Activated naive CD8-positive, alpha-beta T cell treated with anti-CD3 and anti-CD28 coated beads, Interleukin-2, amount 10 ng/mL, durations not matched to agents 7 days and 5 days (primary cell): ENCODE measurements around the gene IGIP. TPM values are rescaled to one million over a fixed set of nuclear protein-coding genes. Genes with fewer than 3 reads are reported as not detected.

Source experiments
- ATAC-seq: fragments of 150-1000 bp; cut with Tn5 transposase; one replicate; pipeline ENCODE4 v1.10.0; 2021; ENCODE audit warnings: low read depth, moderate library complexity
- POLR2A ChIA-PET: fragments of 350-600 bp; sonication (Branson Sonifier 250); formaldehyde crosslinking; loops from one replicate; lab custom pipeline; 2021; ENCODE audit warnings: antibody characterized with exemption; lab: Charles Lee
- DNase-seq: peaks from one replicate; pipeline ENCODE4 v3.0.0; 2021
- H3K27ac Mint-ChIP-seq: one replicate; pipeline ENCODE4 v1.8.0; 2022; ENCODE audit warnings: mild to moderate bottlenecking, mixed read lengths
- H3K27me3 Mint-ChIP-seq: one replicate; pipeline ENCODE4 v1.8.0; 2022; ENCODE audit warnings: mild to moderate bottlenecking, moderate library complexity, mixed read lengths
- H3K36me3 Mint-ChIP-seq: one replicate; pipeline ENCODE4 v1.8.0; 2021; ENCODE audit warnings: mild to moderate bottlenecking, mixed read lengths
- H3K4me1 Mint-ChIP-seq: one replicate; pipeline ENCODE4 v1.8.0; 2021; ENCODE audit warnings: mixed read lengths
- H3K4me3 Mint-ChIP-seq: one replicate; pipeline ENCODE4 v1.8.0; 2022; ENCODE audit warnings: mild to moderate bottlenecking, moderate library complexity, mixed read lengths
- H3K9me3 Mint-ChIP-seq: one replicate; pipeline ENCODE4 v1.8.0; 2021; ENCODE audit warnings: mixed read lengths
- total RNA-seq, 2 experiments: library from RNA; stranded (reverse); gene quantifications; one replicate each; pipeline ENCODE4 v1.2.3, GENCODE V29; 2021

The IGIP gene
- total RNA-seq, 2 experiments from 2014 or later = 6.9 to 7.3 TPM

DNA sequence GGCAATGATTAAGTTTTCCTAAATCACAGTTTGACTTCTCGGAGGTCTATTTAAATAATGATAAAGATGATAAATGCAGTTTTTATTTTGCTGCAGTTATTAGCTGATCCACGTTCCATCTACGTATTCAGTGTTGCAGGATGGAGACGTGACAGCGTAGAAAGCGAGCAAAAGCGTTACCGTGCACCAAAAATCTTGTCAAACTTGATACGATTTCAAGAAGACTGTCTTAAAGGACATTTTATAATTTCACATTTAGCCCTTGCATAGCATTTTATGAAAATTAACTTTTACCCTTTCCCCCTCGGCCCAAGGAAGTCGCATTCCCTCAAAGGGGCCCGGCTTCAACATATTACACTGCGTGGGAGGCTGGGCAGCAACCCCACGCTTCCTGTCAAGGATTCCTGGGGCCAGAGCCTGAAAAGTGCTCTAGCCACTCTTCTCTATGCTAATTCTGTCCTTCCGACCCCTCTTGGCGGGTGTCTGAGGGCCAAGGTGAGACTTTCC, 18.9 kb upstream of the IGIP start:
- POLR2A ChIA-PET = interaction anchor here (0.7 to 2.2 kb wide), 8 partner anchors 10 to 294 kb away, joined by 3 to 13 read pairs (median 6); no protein-coding TSS in a partner anchor
- H3K9me3 Mint-ChIP-seq = no peaks in the 10 kb centered on the region
- no peak for ATAC-seq
- H3K4me3 Mint-ChIP-seq = peak overlapping the region; percentile 100
- peaks cover 29% of the 10 kb centered on the region for H3K4me1 Mint-ChIP-seq
- H3K36me3 Mint-ChIP-seq = peaks cover 2% of the 10 kb centered on the region
- H3K27me3 Mint-ChIP-seq = peaks cover 31% of the 10 kb centered on the region
- peak overlapping the region; percentile 99 for H3K27ac Mint-ChIP-seq
- DNase-seq = no peak

DNA sequence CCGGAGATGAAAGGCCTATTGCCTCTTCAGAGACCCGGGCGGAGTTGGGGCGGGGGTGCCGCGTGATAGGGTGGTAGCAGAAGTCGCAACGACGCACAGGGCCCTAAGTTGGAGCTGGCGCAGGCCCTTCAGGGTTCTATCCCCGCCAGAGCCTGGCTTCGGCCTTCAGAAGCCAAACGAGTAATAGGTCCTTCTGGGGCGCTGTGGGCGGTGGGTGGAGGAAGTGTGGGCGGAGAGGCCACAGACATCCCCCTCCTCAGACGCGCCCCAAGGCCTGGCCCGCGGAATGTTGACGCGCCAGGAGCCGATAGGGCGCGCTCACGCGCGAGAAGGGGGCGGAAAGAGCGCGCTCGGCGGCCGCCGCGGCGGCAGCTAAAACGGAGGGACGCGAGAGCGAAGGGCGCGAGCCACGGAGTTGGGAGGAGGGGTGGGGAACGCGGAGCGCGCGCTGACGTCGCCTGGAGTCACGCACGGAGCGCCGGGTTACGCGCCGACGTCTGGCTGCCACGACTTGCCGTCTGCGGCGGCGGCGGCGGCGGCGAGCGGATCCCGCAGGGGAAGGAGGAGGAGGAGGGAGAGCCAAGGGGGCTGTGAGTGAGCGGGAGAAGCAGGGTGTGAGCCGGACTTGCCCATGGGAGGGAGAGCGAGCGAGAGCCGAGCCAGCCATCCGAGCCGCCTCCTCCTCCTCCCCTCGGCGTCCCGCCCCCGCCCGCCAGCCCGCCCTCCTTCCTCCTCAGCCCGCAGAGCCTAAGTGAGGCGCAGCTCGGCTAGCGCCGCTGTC, 18.2 kb upstream of the IGIP start:
- peak overlapping the region; percentile 100 for H3K4me3 Mint-ChIP-seq
- peaks cover 2% of the 10 kb centered on the region for H3K36me3 Mint-ChIP-seq
- H3K27me3 Mint-ChIP-seq = peaks cover 35% of the 10 kb centered on the region
- no peaks in the 10 kb centered on the region for H3K9me3 Mint-ChIP-seq
- DNase-seq (peak; percentile 95), ATAC-seq (peak; percentile 86)
- H3K27ac Mint-ChIP-seq = peak overlapping the region; percentile 99
- H3K4me1 Mint-ChIP-seq = peaks cover 34% of the 10 kb centered on the region
- POLR2A ChIA-PET = interaction anchor here (0.7 to 2.2 kb wide), 10 partner anchors 10 to 440 kb away, joined by 3 to 13 read pairs (median 6); partner anchors contain the start of gene EIF4EBP3

DNA sequence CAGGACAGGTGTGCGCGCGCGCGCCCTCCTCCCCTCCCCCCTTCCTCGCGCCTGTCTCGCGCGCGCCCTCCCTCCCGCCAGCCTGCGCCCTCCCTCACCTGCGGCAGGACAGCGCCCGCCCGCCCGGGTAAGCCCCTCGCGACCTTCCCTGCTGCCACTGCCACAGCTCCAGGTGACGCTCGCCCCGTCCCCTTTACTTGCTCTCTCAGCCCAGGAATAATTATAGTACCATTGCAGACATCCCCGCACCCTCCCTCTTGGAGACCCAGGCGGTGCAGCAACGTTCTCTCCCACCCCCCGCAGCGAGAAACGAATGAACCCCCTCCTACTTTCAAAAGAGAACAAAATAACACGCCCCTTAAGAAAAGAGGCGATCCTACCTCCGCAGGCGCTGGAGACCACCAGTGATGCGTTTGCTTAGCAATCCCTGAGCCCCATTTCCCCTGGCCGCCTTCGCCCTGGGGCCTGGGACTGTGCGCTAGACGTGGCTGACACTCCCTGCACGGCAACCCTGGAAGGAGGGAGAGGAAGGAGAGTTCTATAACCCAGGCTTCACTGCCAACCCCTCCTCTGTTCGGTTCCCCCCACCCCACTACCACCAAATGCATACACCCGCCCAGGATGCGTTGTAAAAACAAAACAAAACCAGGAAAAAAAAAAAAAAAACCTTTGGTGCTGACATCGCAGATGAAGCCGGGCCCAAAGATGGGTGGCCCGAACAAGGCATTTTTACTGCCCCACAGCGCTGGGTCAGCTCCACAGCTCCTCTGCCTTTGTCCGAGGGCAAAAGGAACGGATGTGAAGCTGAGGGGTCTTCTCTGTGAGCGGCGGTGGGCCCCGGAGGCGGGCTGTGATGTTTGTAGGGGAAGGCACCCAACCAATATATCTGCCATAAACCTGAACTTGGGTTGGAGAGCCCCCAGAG, 17.4 kb upstream of the IGIP start:
- Mint-ChIP-seq H3K27me3 (peaks cover 30% of the 10 kb centered on the region), H3K4me1 (peaks cover 37% of the 10 kb centered on the region), H3K9me3 (no peaks in the 10 kb centered on the region), H3K4me3 (peak overlapping the region; percentile 100), H3K36me3 (peaks cover 2% of the 10 kb centered on the region), H3K27ac (peak overlapping the region; percentile 99)
- DNase-seq (peak; percentile 47), ATAC-seq (peak; percentile 1)
- POLR2A ChIA-PET = interaction anchor here (0.9 to 2.2 kb wide), 10 partner anchors 12 to 592 kb away, joined by 3 to 13 read pairs (median 4); partner anchors contain the start of genes EIF4EBP3 and ZMAT2

DNA sequence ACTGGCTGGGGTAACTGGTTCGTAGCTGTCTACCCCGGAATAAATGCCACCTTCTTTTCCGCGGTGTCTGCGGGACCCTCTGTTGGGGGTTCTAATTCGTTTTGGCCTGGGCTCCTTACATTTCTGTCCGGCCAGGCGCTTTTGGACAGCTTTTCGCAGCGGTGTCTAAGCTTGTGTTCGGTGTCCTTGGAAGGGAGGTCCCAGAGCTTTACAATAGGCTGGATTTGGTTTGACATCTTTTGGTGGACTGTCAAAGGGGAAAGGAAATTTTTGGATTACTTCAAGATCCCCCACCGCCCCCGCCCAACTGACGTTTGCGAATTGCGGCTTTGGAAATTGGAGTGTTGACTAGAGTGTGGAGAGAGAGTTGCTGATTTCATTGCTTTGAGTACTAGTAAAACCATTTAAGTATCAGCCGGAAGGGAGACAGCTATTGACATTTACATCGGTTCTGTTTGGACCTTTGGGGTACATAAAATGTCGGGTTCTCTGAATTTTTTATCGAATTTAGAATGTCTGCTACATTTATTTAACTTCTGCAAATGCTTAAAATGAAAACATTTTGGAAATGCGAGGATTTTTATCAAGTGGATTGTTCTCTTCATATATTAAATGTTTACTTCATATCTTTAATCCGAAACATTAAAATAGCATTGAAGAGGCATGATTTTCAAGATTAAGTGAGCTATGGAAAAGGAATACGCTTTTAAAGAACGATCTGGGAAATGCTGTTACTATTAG, 16.5 kb upstream of the IGIP start:
- POLR2A ChIA-PET = interaction anchor here (0.9 to 2.2 kb wide), 3 partner anchors 11 to 591 kb away, joined by 3 to 13 read pairs (median 4); partner anchors contain the start of gene ZMAT2
- H3K27me3 Mint-ChIP-seq = peaks cover 25% of the 10 kb centered on the region
- H3K4me1 Mint-ChIP-seq = peaks cover 37% of the 10 kb centered on the region

DNA sequence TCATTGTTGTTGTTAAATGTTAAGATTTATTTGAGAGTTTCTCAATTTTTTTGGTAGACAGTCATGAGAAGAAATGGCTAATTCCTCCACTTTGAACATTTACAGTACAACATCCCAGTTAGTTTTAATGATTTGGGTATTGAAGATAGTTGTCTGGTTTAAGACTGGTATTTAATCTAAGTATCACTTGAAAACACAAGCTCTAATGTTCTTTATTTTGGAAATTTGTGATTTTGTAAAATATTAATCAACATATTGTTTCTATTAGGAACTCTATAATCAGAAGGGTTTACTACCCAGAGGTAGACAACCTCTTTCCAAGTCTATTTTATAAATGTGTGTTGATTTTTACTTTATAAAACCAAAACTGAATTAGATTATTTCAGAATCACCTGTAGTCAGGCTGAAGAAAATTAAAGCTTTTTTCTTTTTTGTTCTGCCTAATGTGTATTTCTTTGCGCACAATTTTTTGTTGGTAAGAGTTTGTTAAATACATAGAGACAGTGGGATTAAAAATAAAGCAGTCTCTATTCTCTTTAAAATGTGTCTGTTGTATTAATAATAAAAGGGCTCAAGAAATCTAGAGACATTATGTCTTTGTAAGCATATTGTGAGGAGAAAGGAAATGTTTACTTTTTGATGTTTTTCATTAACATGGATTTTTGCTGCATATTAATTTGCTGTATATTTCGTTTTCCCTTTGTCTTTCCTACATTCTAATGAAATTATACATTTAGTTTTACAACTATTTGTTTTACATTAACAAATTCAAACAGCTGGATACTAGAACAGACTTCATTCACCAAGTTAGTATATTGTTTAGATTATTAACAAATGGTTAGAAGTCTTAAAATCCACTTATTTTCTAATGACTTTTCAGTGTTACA, 15.7 kb upstream of the IGIP start:
- Mint-ChIP-seq H3K27me3 (peaks cover 23% of the 10 kb centered on the region), H3K4me1 (peaks cover 40% of the 10 kb centered on the region), H3K9me3 (no peaks in the 10 kb centered on the region), H3K36me3 (peaks cover 5% of the 10 kb centered on the region), H3K27ac (no peak overlapping the region), H3K4me3 (peak overlapping the region; percentile 100)
- DNase-seq (no peak), ATAC-seq (no peak)
- POLR2A ChIA-PET = interaction anchor here (1.3 kb wide), 1 partner anchor 34 kb away, joined by 3 read pairs; no protein-coding TSS in a partner anchor

More for the DNA sequence above, 16.5 kb upstream of the IGIP start:
- Mint-ChIP-seq H3K27ac (peak overlapping the region; percentile 99), H3K9me3 (no peaks in the 10 kb centered on the region), H3K4me3 (peak overlapping the region; percentile 100), H3K36me3 (peaks cover 2% of the 10 kb centered on the region)
- no peak for ATAC-seq
- DNase-seq = no peak

DNA sequence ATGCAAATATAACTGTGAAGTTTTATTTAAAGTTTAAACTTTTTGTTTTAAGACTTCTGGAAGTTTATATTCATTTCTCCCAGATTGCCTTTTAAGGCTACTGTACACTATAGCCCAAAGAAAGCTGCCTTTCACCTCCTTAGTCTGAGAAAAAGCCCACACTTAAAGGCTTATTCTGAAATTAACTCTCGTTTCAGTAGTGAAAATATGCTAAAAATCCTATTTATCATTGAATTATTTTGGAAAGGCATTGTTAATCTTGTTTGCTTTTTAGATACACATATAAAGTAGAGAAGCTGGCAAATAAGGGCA, 15.1 kb upstream of the IGIP start:
- DNase-seq (no peak), ATAC-seq (no peak)
- Mint-ChIP-seq H3K4me3 (no peak overlapping the region), H3K27me3 (peaks cover 18% of the 10 kb centered on the region), H3K4me1 (peaks cover 44% of the 10 kb centered on the region), H3K36me3 (peaks cover 5% of the 10 kb centered on the region), H3K9me3 (no peaks in the 10 kb centered on the region), H3K27ac (no peak overlapping the region)
- POLR2A ChIA-PET = no interaction called here

DNA sequence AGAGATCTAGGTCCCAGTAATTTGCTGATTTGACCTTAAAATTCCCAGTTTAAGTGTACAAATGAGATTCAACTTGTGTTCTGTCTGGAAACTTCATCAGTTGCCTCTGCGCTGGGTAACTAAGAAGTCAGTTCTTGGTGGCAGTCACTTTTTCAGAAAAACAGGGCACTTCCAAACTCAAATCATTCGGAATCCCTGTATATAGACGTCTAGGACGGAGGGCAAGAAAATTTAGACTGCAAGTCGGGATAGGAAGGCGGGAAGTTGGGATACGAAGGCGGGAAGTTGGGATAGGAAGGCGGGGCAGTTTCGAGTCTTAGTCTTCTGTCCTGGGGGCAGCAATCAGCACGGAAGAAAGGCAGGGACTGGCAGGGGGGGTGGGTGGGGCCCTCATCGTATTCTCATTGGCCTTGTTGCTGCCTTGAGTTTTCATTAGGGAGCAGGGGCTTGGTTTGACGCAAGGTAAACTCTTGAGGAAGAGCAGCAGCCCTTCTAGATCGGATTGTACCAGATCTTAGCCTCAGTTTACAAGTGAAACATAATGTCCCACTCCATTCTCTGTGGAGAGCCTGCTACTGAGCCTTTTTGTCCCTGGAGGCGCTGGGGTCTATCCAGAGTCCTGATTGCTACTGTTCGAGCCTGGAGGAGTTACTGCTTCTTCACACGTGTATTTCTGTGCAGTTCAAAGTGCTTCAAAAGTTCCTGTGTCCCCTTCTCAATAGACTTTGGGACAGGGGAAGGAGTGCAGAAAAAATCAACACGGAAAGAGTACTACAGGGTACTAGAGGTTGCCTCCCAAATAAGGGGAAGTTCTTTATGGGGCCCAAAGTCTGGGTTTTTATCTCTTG, 14.5 kb upstream of the IGIP start:
- no peak overlapping the region for H3K27ac Mint-ChIP-seq

DNA sequence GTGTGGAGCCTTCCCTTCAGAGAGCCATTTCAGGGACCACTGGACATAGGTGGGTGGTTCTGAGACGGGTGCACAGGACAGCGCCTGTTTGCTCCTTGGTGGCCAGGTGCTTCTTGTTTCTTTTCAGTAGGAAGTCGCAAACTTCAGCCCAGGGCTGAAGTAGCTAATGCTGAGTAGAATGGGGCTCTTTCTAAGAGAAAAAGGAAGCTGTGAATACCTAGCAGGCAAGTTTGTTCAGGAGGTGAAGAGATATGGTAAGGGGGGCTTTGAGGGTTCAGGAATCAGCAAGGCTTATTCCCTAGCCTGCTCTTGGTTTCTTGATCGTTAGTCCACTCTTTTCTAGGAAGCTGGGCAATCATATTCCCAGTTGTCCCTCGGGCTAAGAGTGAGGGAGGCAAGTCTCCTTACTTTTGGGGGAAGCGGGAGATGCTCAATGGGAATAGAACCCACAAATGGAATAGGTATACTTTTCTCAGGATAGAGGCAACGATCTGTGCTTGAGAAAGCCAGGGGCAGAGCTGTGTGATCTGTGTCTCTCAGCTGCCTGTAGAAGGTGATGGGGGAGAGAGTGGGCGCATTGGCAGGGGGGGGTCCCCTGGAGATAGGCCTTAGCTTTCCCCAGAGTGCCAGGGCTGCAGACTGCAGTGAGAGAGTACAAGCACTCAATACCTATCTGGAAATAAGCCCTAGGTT, 13.7 kb upstream of the IGIP start:
- H3K9me3 Mint-ChIP-seq = no peaks in the 10 kb centered on the region
- peak overlapping the region; percentile 97 for H3K4me3 Mint-ChIP-seq
- peaks cover 18% of the 10 kb centered on the region for H3K27me3 Mint-ChIP-seq
- POLR2A ChIA-PET = interaction anchor here (0.6 to 1.3 kb wide), 2 partner anchors 11 to 225 kb away, joined by 3 to 6 read pairs; no protein-coding TSS in a partner anchor
- DNase-seq (no peak), ATAC-seq (no peak)
- H3K36me3 Mint-ChIP-seq = peaks cover 5% of the 10 kb centered on the region
- H3K4me1 Mint-ChIP-seq = peaks cover 48% of the 10 kb centered on the region
- H3K27ac Mint-ChIP-seq = no peak overlapping the region

More for the DNA sequence above, 14.5 kb upstream of the IGIP start:
- DNase-seq (no peak), ATAC-seq (no peak)
- Mint-ChIP-seq H3K27me3 (peaks cover 18% of the 10 kb centered on the region), H3K9me3 (no peaks in the 10 kb centered on the region), H3K36me3 (peaks cover 5% of the 10 kb centered on the region), H3K4me1 (peaks cover 49% of the 10 kb centered on the region), H3K4me3 (peak overlapping the region; percentile 97)
- POLR2A ChIA-PET = no interaction called here

DNA sequence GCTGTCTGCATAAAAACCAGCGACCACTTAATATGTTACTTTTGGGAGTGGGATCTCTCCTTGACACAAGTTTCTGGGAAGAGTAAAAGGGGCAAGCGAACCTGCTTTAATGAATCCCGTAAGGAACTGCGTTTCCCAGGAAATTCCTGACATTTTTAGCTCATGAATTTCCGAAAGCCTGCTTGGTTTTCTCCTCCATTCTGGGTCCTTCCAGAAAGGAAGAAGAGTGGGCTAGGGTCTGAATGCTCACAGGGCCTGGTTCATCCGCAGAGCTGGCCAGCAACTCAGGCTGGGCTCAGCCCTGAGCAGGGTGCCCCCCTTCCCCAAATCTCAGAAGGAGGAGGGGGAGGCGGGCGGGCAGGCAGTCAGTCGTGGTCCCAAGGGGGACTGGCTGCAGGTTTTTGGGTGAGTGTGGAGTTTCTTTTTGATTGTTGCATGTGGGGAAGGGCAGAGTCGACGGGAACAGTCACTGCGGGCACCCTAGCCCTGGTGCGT, 13.0 kb upstream of the IGIP start:
- H3K9me3 Mint-ChIP-seq = no peaks in the 10 kb centered on the region
- DNase-seq (no peak), ATAC-seq (no peak)
- H3K4me3 Mint-ChIP-seq = peak overlapping the region; percentile 97
- H3K4me1 Mint-ChIP-seq = peaks cover 49% of the 10 kb centered on the region
- H3K36me3 Mint-ChIP-seq = peaks cover 5% of the 10 kb centered on the region
- POLR2A ChIA-PET = interaction anchor here (0.6 to 1.3 kb wide), 3 partner anchors 11 to 224 kb away, joined by 3 to 6 read pairs (median 3); no protein-coding TSS in a partner anchor
- H3K27me3 Mint-ChIP-seq = peaks cover 18% of the 10 kb centered on the region
- H3K27ac Mint-ChIP-seq = peak overlapping the region; percentile 60

DNA sequence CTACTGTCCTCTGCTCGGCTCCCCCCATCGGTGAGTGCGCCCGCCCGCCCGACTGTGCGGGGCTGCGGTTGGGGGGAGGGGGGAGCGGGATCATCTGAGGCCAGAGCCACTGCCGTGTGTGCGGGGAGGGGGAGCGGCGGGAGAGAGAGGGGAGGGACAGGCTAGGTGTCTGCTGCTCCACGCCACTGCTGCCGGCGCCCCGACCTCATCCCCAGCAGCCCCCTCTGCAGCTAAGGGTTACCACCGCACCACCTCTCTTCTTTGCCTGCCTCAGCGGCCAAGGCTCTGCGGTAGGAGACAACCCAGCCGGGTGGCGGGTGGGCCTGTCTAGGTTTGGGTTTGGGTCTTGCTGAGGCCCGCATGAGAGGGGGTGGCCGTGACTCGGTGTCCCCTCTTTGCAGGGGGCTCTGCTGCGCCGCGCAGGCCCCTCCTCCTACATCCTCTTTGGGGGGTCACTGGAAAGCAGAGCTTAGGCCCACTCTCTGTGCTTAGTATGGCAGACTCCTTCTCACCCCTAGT, 12.5 kb upstream of the IGIP start:
- Mint-ChIP-seq H3K27me3 (peaks cover 18% of the 10 kb centered on the region), H3K9me3 (no peaks in the 10 kb centered on the region), H3K36me3 (peaks cover 5% of the 10 kb centered on the region), H3K4me1 (peaks cover 54% of the 10 kb centered on the region), H3K27ac (peak overlapping the region; percentile 98), H3K4me3 (peak overlapping the region; percentile 97)
- ATAC-seq (peak; percentile 2), DNase-seq (no peak)
- POLR2A ChIA-PET = interaction anchor here (1.0 to 2.7 kb wide), 3 partner anchors 10 to 19 kb away, joined by 3 to 15 read pairs (median 3); no protein-coding TSS in a partner anchor
